Hepatocyte (in vitro differentiated cells): ENCODE measurements around the gene ZNF385A. TPM values are rescaled to one million over a fixed set of nuclear protein-coding genes. Genes with fewer than 3 reads are reported as not detected.
"Not testable (repeated sequence)": the region's sequence is repeated elsewhere in the genome, so short reads cannot be mapped to it uniquely, and the experiment has no call there.

ENCODE experiments used
- DNase-seq: peaks from one replicate; pipeline ENCODE4 v3.0.0-alpha.2; 2016; ENCODE audit warnings: low spot score
- H2AFZ ChIP-seq: fragments of 200-600 bp; sonication (generic); 2 replicates; pipeline ENCODE4 v1.6.0; 2016; ENCODE audit warnings: antibody characterized with exemption, mild to moderate bottlenecking
- H3K27ac ChIP-seq: fragments of 200-600 bp; sonication (generic); 2 replicates; pipeline ENCODE4 v1.5.1; 2016; ENCODE audit warnings: mild to moderate bottlenecking
- H3K27me3 ChIP-seq: fragments of 200-600 bp; sonication (generic); 2 replicates; pipeline ENCODE4 v1.6.1; 2016
- H3K36me3 ChIP-seq: fragments of 200-600 bp; sonication (generic); replicated peaks from 2 replicates; pipeline ENCODE4 v1.5.1; 2016; ENCODE audit warnings: low read depth; ENCODE audit not compliant: insufficient read depth
- H3K4me1 ChIP-seq: fragments of 200-600 bp; sonication (generic); 2 replicates; pipeline ENCODE4 v1.5.1; 2016; ENCODE audit warnings: mild to moderate bottlenecking, moderate library complexity; ENCODE audit not compliant: insufficient read depth
- H3K4me2 ChIP-seq: fragments of 200-600 bp; sonication (generic); 2 replicates; pipeline ENCODE4 v1.6.0; 2016
- H3K4me3 ChIP-seq: fragments of 200-600 bp; sonication (generic); 2 replicates; pipeline ENCODE4 v1.5.1; 2016; ENCODE audit warnings: mild to moderate bottlenecking
- H3K79me2 ChIP-seq: fragments of 200-600 bp; sonication (generic); 2 replicates; pipeline ENCODE4 v1.6.0; 2017; ENCODE audit warnings: mild to moderate bottlenecking
- H3K9me2 ChIP-seq: fragments of 200-600 bp; sonication (generic); replicated peaks from 2 replicates; pipeline ENCODE4 v1.6.0; 2017; ENCODE audit warnings: mild to moderate bottlenecking; ENCODE audit not compliant: insufficient read depth
- H3K9me3 ChIP-seq: fragments of 200-600 bp; sonication (generic); 2 replicates; pipeline ENCODE4 v1.5.1; 2016; ENCODE audit warnings: low read depth, mild to moderate bottlenecking
- H4K20me1 ChIP-seq: fragments of 200-600 bp; sonication (generic); 2 replicates; pipeline ENCODE4 v1.6.0; 2016; ENCODE audit warnings: mild to moderate bottlenecking; ENCODE audit not compliant: insufficient read depth, poor library complexity, severe bottlenecking
- CTCF ChIP-seq: fragments of 200-600 bp; sonication (generic); IDR thresholded peaks from 2 replicates; pipeline ENCODE4 v1.5.1; 2016; ENCODE audit warnings: antibody characterized with exemption, mild to moderate bottlenecking; ENCODE audit not compliant: poor library complexity
- EZH2 ChIP-seq: fragments of 200-600 bp; sonication (generic); IDR thresholded peaks from 2 replicates; pipeline ENCODE4 v1.6.1; 2016; ENCODE audit warnings: antibody characterized with exemption, mild to moderate bottlenecking, borderline replicate concordance
- EZH2phosphoT487 ChIP-seq: fragments of 200-600 bp; sonication (generic); IDR thresholded peaks from one replicate; pipeline ENCODE4 v1.6.1; 2018; ENCODE audit warnings: antibody characterized with exemption, mild to moderate bottlenecking, low read depth, moderate library complexity; ENCODE audit not compliant: unreplicated experiment, severe bottlenecking
- WGBS: methylation state at CpG from one replicate; pipeline ENCODE4 v1.1.6; 2016; ENCODE audit warnings: low lambda C conversion rate; ENCODE audit errors: missing lambda C conversion rate; 5-methylcytosine and 5-hydroxymethylcytosine counted together
- polyA plus RNA-seq: library from polyadenylated mRNA; unstranded; fragments of >200 nt; fragmentation: Nextera tagmentation; extraction: Ambion mirVana; gene quantifications from 2 replicates; pipeline ENCODE4 v1.2.1, GENCODE V29; 2016
- total RNA-seq: library from RNA; depleted of rRNA; stranded (reverse); fragments of >200 nt; gene quantifications from 2 replicates; pipeline ENCODE4 v1.2.3, GENCODE V29; 2014

Gene ZNF385A
- total and polyA plus RNA-seq, 2 experiments from 2014 or later: 4.2 to 5.6 TPM

GRCh38 chr12:54328595-54329337, 55.8 kb downstream of the ZNF385A start:
- Histone ChIP-seq H3K27ac (peak overlapping the region; percentile 58), H3K4me1 (peaks cover 30% of the 10 kb centered on the region), H3K36me3 (no peaks in the 10 kb centered on the region), H3K79me2 (peaks cover 85% of the 10 kb centered on the region), H3K9me3 (no peaks in the 10 kb centered on the region), H4K20me1 (peaks cover 4% of the 10 kb centered on the region), H3K9me2 (no peaks in the 10 kb centered on the region), H3K27me3 (no peaks in the 10 kb centered on the region), H3K4me2 (peak overlapping the region; percentile 52), H3K4me3 (no peak overlapping the region), H2AFZ (no peak overlapping the region)
- no peak for DNase-seq
- no peak for TF ChIP-seq CTCF
- no peak for TF ChIP-seq EZH2phosphoT487
- TF ChIP-seq EZH2: no peak
- 55% methylated on average over 6 of the region's 6 CpGs for WGBS

- H3K27ac ChIP-seq: peak overlapping the region; percentile 89
- peaks cover 27% of the 10 kb centered on the region for H3K4me1 ChIP-seq
- peak overlapping the region; percentile 8 for H2AFZ ChIP-seq
- H3K4me2 ChIP-seq: peak overlapping the region; percentile 75
- H3K9me3 ChIP-seq, H3K27me3 ChIP-seq, DNase-seq, H3K36me3 ChIP-seq, H4K20me1 ChIP-seq, H3K9me2 ChIP-seq: not testable (repeated sequence)
- H3K4me3 ChIP-seq: peak overlapping the region; percentile 64
- peaks cover 53% of the 10 kb centered on the region for H3K79me2 ChIP-seq
- 67% methylated on average over 21 of the region's 22 CpGs for WGBS
Measured at GRCh38 chr12:54325442-54326109, 59.0 kb downstream of the ZNF385A start.

GRCh38 chr12:54324617-54325441, 59.7 kb downstream of the ZNF385A start, which contains the start of gene COPZ1:
COPZ1 (plus strand) TSS chr12:54325131; CDS start chr12:54325164, 33 bp downstream.
- peak within 1 kb of the TSS; percentile 75 for H3K4me2 ChIP-seq
- peaks cover 25% of the 10 kb centered on the region for H3K4me1 ChIP-seq
- peak within 1 kb of the TSS; percentile 64 for H3K4me3 ChIP-seq
- peaks cover 46% of the 10 kb centered on the region for H3K79me2 ChIP-seq
- H3K9me3 ChIP-seq: no peaks in the 10 kb centered on the region
- no peaks in the 10 kb centered on the region for H3K36me3 ChIP-seq
- DNase-seq: peak; percentile 98
- no peaks in the 10 kb centered on the region for H3K9me2 ChIP-seq
- H4K20me1 ChIP-seq: no peaks in the 10 kb centered on the region
- no peaks in the 10 kb centered on the region for H3K27me3 ChIP-seq
- WGBS: 3% methylated on average over 33 of the region's 34 CpGs
- H2AFZ ChIP-seq: peak within 1 kb of the TSS; percentile 86
- TF ChIP-seq EZH2: no peak
- peak; percentile 91 for TF ChIP-seq CTCF
- no peak for TF ChIP-seq EZH2phosphoT487
- H3K27ac ChIP-seq: peak within 1 kb of the TSS; percentile 89
